WERI-Rb-1 (cell line): ENCODE results near the gene SCP2D1.
"Not testable (repeated sequence)": the region's sequence is repeated elsewhere in the genome, so short reads cannot be mapped to it uniquely, and the experiment has no call there.

Experiments
- DNase-seq: peaks from one replicate; pipeline ENCODE4 v3.0.0-alpha.2; 2020
- H3K27ac ChIP-seq: fragments of 250-450 bp; sonication (Bioruptor Pico); 2 replicates; pipeline ENCODE4 v1.5.1; 2020; ENCODE audit warnings: mild to moderate bottlenecking, moderate library complexity
- H3K27me3 ChIP-seq: fragments of 250-450 bp; sonication (Bioruptor Pico); 2 replicates; pipeline ENCODE4 v1.5.1; 2021; ENCODE audit warnings: mild to moderate bottlenecking, low read depth, moderate library complexity; ENCODE audit not compliant: insufficient read depth, severe bottlenecking
- H3K36me3 ChIP-seq: fragments of 250-450 bp; sonication (Bioruptor Pico); 2 replicates; pipeline ENCODE4 v1.5.1; 2020; ENCODE audit warnings: mild to moderate bottlenecking, moderate library complexity
- H3K4me3 ChIP-seq: 2 replicates; pipeline ENCODE4 v1.5.1; 2011; ENCODE audit warnings: low read depth, mild to moderate bottlenecking, control low read depth, low read length
- H3K9me3 ChIP-seq: fragments of 250-450 bp; sonication (Bioruptor Pico); 2 replicates; pipeline ENCODE4 v1.5.1; 2021; ENCODE audit warnings: mild to moderate bottlenecking, moderate library complexity; ENCODE audit not compliant: severe bottlenecking
- TF ChIP-seq, protein P1 (sequence below): IDR thresholded peaks from 2 replicates; pipeline ENCODE4 v1.5.1; 2011; ENCODE audit warnings: low read depth, mild to moderate bottlenecking, control low read depth, inconsistent platforms, low read length

SCP2D1 gene

DNA sequence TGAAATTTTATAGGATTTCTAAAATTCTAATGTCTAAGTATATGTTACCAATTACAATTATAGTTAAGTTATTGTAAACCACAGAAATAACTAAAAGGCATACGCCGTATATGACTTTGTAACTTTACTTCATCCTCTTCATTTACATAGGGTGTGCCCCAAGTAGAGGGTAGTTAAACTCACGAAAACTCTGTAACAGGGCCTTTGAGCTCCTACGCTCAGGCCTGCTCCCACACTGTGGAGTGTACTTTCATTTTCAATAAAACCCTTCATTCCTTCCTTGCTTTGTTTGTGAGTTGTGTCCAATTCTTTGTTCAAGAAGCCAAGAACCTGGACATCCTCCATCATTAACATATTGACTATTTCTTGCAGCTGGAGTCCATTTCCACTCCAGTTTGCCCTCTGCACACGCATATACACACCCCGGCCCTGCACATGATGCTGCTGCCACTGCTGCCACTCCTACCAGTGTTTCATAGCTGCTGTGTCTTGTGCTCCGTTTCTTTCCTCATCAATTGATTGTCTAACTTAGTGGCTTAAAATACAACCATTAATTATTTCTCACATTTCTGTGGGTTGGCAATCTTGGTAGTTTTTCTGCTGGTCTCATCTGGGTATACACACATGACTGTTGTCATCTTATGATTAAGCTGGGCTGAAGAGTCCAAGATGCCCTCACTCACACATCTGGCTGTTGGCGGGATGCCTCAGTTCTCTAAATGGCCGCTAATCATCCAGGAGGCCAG, 33.0 kb upstream of the SCP2D1 start:
- TF ChIP-seq, protein P1, sequence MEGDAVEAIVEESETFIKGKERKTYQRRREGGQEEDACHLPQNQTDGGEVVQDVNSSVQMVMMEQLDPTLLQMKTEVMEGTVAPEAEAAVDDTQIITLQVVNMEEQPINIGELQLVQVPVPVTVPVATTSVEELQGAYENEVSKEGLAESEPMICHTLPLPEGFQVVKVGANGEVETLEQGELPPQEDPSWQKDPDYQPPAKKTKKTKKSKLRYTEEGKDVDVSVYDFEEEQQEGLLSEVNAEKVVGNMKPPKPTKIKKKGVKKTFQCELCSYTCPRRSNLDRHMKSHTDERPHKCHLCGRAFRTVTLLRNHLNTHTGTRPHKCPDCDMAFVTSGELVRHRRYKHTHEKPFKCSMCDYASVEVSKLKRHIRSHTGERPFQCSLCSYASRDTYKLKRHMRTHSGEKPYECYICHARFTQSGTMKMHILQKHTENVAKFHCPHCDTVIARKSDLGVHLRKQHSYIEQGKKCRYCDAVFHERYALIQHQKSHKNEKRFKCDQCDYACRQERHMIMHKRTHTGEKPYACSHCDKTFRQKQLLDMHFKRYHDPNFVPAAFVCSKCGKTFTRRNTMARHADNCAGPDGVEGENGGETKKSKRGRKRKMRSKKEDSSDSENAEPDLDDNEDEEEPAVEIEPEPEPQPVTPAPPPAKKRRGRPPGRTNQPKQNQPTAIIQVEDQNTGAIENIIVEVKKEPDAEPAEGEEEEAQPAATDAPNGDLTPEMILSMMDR: no peak

DNA sequence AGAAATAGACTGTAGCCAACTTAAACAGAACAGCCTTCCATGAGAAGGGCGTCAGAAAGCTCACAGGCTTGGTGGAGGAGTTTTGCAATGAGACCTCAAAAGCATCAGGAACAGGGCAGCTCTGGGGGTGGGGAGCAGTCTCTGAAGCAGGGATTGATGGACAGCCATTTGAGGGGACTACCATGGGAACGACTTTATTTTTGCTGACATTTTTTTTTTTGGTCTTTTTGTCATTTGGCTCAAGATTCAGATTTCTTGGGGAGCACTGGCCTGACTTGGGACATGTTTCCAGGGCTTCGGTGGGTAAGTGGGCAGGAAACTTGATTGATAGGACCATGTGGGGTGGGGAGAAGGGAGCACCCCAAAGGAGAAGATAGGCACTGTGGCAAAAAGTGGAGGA, 32.1 kb upstream of the SCP2D1 start:
- no peak for DNase-seq
- Histone ChIP-seq H3K9me3 (peaks cover 3% of the 10 kb centered on the region), H3K4me3 (no peak overlapping the region), H3K27me3 (no peaks in the 10 kb centered on the region), H3K27ac (no peak overlapping the region), H3K36me3 (no peaks in the 10 kb centered on the region)
- TF ChIP-seq, protein P1: no peak

More for the DNA sequence above, 33.0 kb upstream of the SCP2D1 start:
- no peaks in the 10 kb centered on the region for H3K36me3 ChIP-seq
- no peak overlapping the region for H3K4me3 ChIP-seq
- no peak overlapping the region for H3K27ac ChIP-seq
- peaks cover under 1% of the 10 kb centered on the region for H3K9me3 ChIP-seq
- no peaks in the 10 kb centered on the region for H3K27me3 ChIP-seq
- DNase-seq: no peak

DNA sequence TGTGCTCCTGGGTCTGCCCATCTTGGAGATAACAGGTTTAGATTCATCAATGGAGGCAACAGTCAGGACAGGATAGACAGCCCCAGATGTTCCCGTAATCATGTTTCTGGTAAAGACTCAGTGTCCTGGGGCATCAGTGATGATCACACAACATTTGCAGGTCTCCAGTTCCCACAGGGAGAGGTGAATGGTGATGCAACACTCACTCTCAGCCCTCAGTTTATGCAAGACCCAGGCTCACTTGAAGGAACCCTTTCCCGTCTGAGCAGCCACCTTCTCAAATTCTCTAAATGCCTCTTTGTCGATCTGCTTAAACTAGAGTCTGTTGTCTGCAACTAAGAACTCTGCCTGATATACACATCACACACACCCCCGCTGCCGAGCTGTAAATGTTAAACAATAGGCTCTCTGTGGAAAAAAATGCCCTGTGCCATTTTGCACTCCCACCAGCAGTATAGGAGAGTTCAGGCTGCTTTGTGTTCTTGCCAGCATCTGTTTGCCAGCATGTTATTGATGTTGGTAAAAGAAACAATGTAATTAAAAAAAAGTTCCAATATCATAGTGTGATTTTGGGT, 30.1 kb upstream of the SCP2D1 start:
- no peak overlapping the region for H3K4me3 ChIP-seq
- no peaks in the 10 kb centered on the region for H3K36me3 ChIP-seq
- H3K27ac ChIP-seq: no peak overlapping the region
- TF ChIP-seq, protein P1: no peak
- DNase-seq: no peak
- peaks cover 3% of the 10 kb centered on the region for H3K27me3 ChIP-seq
- peaks cover 10% of the 10 kb centered on the region for H3K9me3 ChIP-seq

DNA sequence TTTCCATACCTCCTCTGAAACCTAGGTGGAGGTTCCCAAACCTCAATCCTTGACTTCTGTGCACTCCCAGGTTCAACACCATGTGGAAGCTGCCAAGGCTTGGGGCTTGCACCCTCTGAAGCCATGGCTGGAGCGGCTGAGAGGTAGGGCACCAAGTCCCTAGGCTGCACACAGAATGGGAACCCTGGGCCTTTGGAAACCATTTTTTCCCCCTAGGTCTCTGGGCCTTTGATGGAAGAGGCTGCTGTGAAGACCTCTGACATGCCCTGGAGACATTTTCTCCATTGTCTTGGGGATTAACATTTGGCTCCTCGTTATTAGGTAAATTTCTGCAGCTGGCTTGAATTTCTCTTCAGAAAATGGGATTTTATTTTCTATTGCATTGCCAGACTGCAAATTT, 26.5 kb upstream of the SCP2D1 start:
- H3K4me3 ChIP-seq, H3K27me3 ChIP-seq, DNase-seq, H3K9me3 ChIP-seq, H3K36me3 ChIP-seq, H3K27ac ChIP-seq: not testable (repeated sequence)

DNA sequence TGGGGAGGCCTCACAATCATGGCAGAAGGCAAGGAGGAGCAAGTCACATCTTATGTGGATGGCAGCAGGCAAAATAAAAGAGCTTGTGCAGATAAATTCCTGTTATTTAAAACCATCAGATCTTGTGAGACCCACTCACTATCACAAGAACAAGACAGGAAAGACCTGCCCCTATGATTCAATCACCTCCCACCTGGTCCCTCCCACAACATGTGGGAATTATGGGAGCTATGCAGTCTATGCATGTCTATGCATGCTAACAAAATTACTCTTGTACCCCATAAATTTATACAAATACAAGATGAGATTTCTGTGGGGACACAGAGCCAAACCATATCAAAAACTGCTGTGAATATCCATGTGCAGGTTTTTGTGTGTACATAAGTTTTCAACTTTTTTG, 25.6 kb upstream of the SCP2D1 start:
- no peaks in the 10 kb centered on the region for H3K36me3 ChIP-seq
- peaks cover 11% of the 10 kb centered on the region for H3K27me3 ChIP-seq
- H3K9me3 ChIP-seq: peaks cover 10% of the 10 kb centered on the region
- H3K27ac ChIP-seq: no peak overlapping the region
- DNase-seq: no peak
- TF ChIP-seq, protein P1: no peak
- no peak overlapping the region for H3K4me3 ChIP-seq

DNA sequence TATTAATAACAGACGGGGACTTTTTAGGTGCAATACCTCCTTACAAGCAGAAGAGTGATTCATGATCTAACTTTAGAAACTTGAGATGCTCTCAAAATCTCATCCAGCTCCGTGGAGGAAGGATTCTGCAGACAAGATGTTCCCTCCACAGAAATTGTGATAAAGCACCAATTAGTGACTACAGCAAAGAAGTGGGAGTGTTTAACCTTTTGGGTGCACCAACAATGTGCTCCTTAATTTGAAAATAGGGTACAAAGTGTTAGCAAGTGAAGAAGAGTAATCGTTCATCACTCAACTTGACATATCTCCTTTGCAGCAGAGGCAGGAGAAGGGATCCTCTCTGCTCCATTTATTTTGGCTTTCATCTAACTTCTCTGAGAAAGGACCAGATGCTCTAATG, 22.8 kb upstream of the SCP2D1 start:
- Histone ChIP-seq H3K27ac (no peak overlapping the region), H3K27me3 (peaks cover 11% of the 10 kb centered on the region), H3K4me3 (no peak overlapping the region), H3K9me3 (peaks cover 7% of the 10 kb centered on the region), H3K36me3 (no peaks in the 10 kb centered on the region)
- no peak for DNase-seq
- TF ChIP-seq, protein P1: no peak
